ENCODE data around the gene CLNK. TPM values are rescaled to one million over a fixed set of nuclear protein-coding genes. Genes with fewer than 3 reads are reported as not detected.

Gene CLNK
- total RNA-seq, 1 experiment from 2014 or later: not detected

DNA sequence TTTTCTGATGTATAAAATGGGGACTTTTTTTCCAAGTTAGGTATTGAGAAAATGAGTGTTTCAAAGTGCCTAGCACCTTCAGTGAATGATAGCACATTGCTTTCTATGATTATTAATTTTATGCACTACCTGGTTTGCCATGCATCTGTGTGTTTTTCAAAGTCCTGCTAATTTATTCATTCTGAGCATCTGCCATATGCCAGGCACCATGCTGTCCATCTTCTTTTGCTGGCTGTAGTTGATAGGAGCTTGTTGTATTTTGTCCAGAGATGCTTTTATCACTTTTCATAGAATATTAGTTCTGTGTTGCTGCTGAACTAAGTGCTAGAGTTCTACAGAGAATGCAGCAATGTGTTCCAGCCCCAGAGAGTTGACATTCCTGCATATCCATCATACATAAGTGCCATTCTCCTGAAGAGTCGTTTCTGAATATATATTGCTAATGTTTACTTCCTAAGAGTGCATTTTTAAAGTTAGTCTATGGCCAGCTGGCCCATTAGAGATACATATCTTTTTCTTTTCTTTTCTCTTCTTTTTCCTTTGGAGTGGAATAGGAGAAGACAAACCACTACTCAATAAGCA lies 49.0 kb upstream of the CLNK start:
- Histone ChIP-seq H3K4me1 (ENCODE audit: control insufficient read depth in 1 of 2, insufficient read depth in 2 of 2, low read length in 2 of 2) (no peaks in the 10 kb centered on the region), H3K36me3 (ENCODE audit: control insufficient read depth in 1 of 2, insufficient read depth in 2 of 2, low read length in 2 of 2) (no peaks in the 10 kb centered on the region), H3K9me2 (ENCODE audit: insufficient read depth) (no peaks in the 10 kb centered on the region), H3K9ac (ENCODE audit: low read length) (no peak overlapping the region), H3K9me3 (ENCODE audit: control insufficient read depth in 1 of 2, insufficient read depth in 1 of 2, low read depth in 1 of 2, low read length in 2 of 2) (no peaks in the 10 kb centered on the region), H3K27ac (ENCODE audit: low read depth, low read length) (no peak overlapping the region), H3K79me2 (ENCODE audit: insufficient read depth, low read length) (no peaks in the 10 kb centered on the region), H2AFZ (ENCODE audit: low read depth, low read length, poor library complexity, severe bottlenecking) (no peak overlapping the region), H3K27me3 (ENCODE audit: insufficient read depth, low read length) (no peaks in the 10 kb centered on the region), H4K20me1 (ENCODE audit: insufficient read depth) (no peaks in the 10 kb centered on the region), H3K4me3 (replicated peaks in 1 of 2; ENCODE audit: low read depth in 1 of 2, low read length in 2 of 2) (no peak overlapping the region), H3K4me2 (ENCODE audit: low read length) (no peak overlapping the region)
- TF ChIP-seq SRF (IDR thresholded peaks at IDR 0.05; ENCODE audit: low read depth) (no peak), CEBPB (IDR thresholded peaks at IDR 0.05; ENCODE audit: low read depth) (no peak), CTCF (IDR thresholded peaks at IDR 0.05 in 2 of 3, conservative IDR thresholded peaks at IDR 0.05 in 1 of 3; ENCODE audit: borderline replicate concordance in 1 of 3, insufficient read depth in 1 of 3, low read depth in 2 of 3, low read length in 2 of 3) (no peak), ZFX (IDR thresholded peaks at IDR 0.05) (no peak), YY1 (IDR thresholded peaks at IDR 0.05; ENCODE audit: extremely low read depth, insufficient replicate concordance, low read depth, low read length) (no peak), POLR2A (IDR thresholded peaks at IDR 0.05; ENCODE audit: borderline replicate concordance, extremely low read depth, insufficient read depth, insufficient read length) (no peak), JUND (IDR thresholded peaks at IDR 0.05) (no peak), RAD21 (IDR thresholded peaks at IDR 0.05; ENCODE audit: low read depth) (no peak), EGR1 (IDR thresholded peaks at IDR 0.05; ENCODE audit: low read depth) (no peak), CBX3 (IDR thresholded peaks at IDR 0.05; ENCODE audit: low read depth) (no peak), ZBTB33 (IDR thresholded peaks at IDR 0.05; ENCODE audit: extremely low read depth, insufficient replicate concordance, low read length) (no peak), TCF7L2 (IDR thresholded peaks at IDR 0.05; ENCODE audit: borderline replicate concordance, extremely low read depth, insufficient read depth, insufficient read length) (no peak)
- ChIA-PET RAD21 (ENCODE audit: low non-redundant PET in 1 of 2, low total read pairs in 2 of 2, uncharacterized antibody in 2 of 2, unreplicated experiment in 2 of 2) (no interaction called here), POLR2A (no interaction called here), CTCF (no interaction called here)
- ATAC-seq (no peak), DNase-seq (ENCODE audit: low read depth, low spot score) (no peak)
- BruUV-seq (replicated peaks): no TSS peak
- intact Hi-C loops (cut with micrococcal nuclease): no loop called here

Measured in HCT116 (cell line).